ENCODE data around the gene ATP6V1C2. TPM values are rescaled to one million over a fixed set of nuclear protein-coding genes. Genes with fewer than 3 reads are reported as not detected.

ATP6V1C2 gene
- total RNA-seq = 0.09 and 0.42 TPM in 2 replicates

GRCh38 chr2:10721396-10722251 is at the start of gene ATP6V1C2:
ATP6V1C2 (plus strand) TSS chr2:10721630; CDS start chr2:10722850, 1,220 bp downstream.

GRCh38 chr2:10812362-10813162 is 91.1 kb downstream of the ATP6V1C2 start, which contains the start of gene PDIA6:
PDIA6 (minus strand) TSS chr2:10812785; CDS start chr2:10812696, 89 bp downstream.

Other genes starting within 250 kb of the ATP6V1C2 start
- 26.4 and 27.9 TPM in 2 replicates for gene NOL10, start 31.7 kb upstream of the ATP6V1C2 start, total RNA-seq
- 283 and 284 TPM in 2 replicates for gene PDIA6, start 91.2 kb downstream of the ATP6V1C2 start, total RNA-seq
- gene KCNF1, start 190.3 kb downstream of the ATP6V1C2 start, total RNA-seq = 0.35 TPM in 1 of 2 replicates, not detected in the other

Measured in airway epithelial cell (primary cell).